Measurements from ENCODE around the gene ADGRE3.
"Not testable (repeated sequence)": the region's sequence is repeated elsewhere in the genome, so short reads cannot be mapped to it uniquely, and the experiment has no call there.

The ADGRE3 gene

GRCh38 chr19:14595558-14595957 is 79.1 kb downstream of the ADGRE3 start:
- H3K27ac ChIP-seq: no peak overlapping the region
- no peak for TF ChIP-seq CTCF (conservative IDR thresholded peaks at IDR 0.05)

GRCh38 chr19:14589433-14589832 is 85.2 kb downstream of the ADGRE3 start:
- not testable (repeated sequence) for H3K27ac ChIP-seq

- not testable (repeated sequence) for H3K27ac ChIP-seq
Observed at GRCh38 chr19:14585187-14585586, 89.5 kb downstream of the ADGRE3 start.

GRCh38 chr19:14584372-14584771 is 90.3 kb downstream of the ADGRE3 start:
- not testable (repeated sequence) for H3K27ac ChIP-seq

GRCh38 chr19:14582894-14583340 is 91.7 kb downstream of the ADGRE3 start, which contains the start of gene CLEC17A:
Gene CLEC17A (plus strand): TSS chr19:14583084. CDS start chr19:14583161, 77 bp downstream.
- no peak within 1 kb of the TSS for H3K27ac ChIP-seq
- TF ChIP-seq CTCF (conservative IDR thresholded peaks at IDR 0.05): no peak

- no peak for TF ChIP-seq CTCF (conservative IDR thresholded peaks at IDR 0.05)
- H3K27ac ChIP-seq: no peak overlapping the region
Observed at GRCh38 chr19:14580623-14581237, 93.9 kb downstream of the ADGRE3 start.

- no peak for TF ChIP-seq CTCF (conservative IDR thresholded peaks at IDR 0.05)
- H3K27ac ChIP-seq: no peak overlapping the region
Observed at GRCh38 chr19:14577885-14578427, 96.7 kb downstream of the ADGRE3 start.

- TF ChIP-seq CTCF (conservative IDR thresholded peaks at IDR 0.05): no peak
- no peak overlapping the region for H3K27ac ChIP-seq
Observed at GRCh38 chr19:14577264-14577663, 97.4 kb downstream of the ADGRE3 start.

GRCh38 chr19:14576363-14576762 is 98.3 kb downstream of the ADGRE3 start:
- no peak overlapping the region for H3K27ac ChIP-seq
- no peak for TF ChIP-seq CTCF (conservative IDR thresholded peaks at IDR 0.05)

All from VCaP (cell line).